Eye (tissue), 1 donor: ENCODE data around the gene ATP5MG.

ENCODE experiments used
- DNase-seq: peaks from one replicate; pipeline ENCODE4 v3.0.0-alpha.2; 2015

The ATP5MG gene

GRCh38 chr11:118442908-118443589 is 41.6 kb downstream of the ATP5MG start:
- no peak for DNase-seq

- DNase-seq, result no peak
Observed at GRCh38 chr11:118443590-118444218, 42.3 kb downstream of the ATP5MG start.

GRCh38 chr11:118447423-118447822 is 46.0 kb downstream of the ATP5MG start:
- DNase-seq, result no peak

- no peak for DNase-seq
Observed at GRCh38 chr11:118448294-118448693, 46.9 kb downstream of the ATP5MG start.

- DNase-seq, result no peak
Observed at GRCh38 chr11:118449316-118449918, 48.0 kb downstream of the ATP5MG start.

- no peak for DNase-seq
Observed at GRCh38 chr11:118450451-118450850, 49.0 kb downstream of the ATP5MG start.
